ENCODE results near the gene TGFB2. TPM values are rescaled to one million over a fixed set of nuclear protein-coding genes. Genes with fewer than 3 reads are reported as not detected.

TGFB2 gene
- polyA plus RNA-seq, 1 experiment: 4.8 TPM

DNA sequence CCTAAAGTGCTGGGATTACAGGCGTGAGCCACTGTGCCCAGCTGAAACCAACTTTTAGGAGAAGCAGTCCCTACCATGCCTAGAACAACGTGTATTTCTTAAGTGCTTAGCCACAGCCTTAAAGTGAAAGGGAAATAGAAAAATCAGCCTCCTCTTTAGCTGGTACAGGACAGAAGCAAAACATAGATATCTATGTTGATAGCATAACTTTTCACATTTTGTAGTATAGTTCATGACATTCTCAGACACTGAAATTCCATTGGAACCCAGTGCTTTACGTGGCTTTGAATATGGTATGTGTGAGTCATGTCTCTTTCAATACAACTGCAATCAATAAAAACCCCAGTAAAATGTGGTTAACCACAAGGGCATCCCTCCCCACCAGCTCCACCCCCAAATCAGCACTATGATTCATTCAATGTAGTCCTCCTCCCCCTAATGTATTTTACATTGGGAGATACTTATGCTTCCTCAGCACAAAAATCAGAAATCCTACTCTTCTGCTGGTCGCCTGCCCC is 32.1 kb downstream of the TGFB2 start:
- TF ChIP-seq, protein P1, sequence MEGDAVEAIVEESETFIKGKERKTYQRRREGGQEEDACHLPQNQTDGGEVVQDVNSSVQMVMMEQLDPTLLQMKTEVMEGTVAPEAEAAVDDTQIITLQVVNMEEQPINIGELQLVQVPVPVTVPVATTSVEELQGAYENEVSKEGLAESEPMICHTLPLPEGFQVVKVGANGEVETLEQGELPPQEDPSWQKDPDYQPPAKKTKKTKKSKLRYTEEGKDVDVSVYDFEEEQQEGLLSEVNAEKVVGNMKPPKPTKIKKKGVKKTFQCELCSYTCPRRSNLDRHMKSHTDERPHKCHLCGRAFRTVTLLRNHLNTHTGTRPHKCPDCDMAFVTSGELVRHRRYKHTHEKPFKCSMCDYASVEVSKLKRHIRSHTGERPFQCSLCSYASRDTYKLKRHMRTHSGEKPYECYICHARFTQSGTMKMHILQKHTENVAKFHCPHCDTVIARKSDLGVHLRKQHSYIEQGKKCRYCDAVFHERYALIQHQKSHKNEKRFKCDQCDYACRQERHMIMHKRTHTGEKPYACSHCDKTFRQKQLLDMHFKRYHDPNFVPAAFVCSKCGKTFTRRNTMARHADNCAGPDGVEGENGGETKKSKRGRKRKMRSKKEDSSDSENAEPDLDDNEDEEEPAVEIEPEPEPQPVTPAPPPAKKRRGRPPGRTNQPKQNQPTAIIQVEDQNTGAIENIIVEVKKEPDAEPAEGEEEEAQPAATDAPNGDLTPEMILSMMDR (IDR thresholded peaks at IDR 0.05; ENCODE audit: insufficient read depth, low read depth, low read length): no peak
- H3K36me3 ChIP-seq (ENCODE audit: control insufficient read depth, insufficient read depth, low read length): no peaks in the 10 kb centered on the region
- CTCF ChIA-PET: interaction anchor here (0.5 to 1.8 kb wide), 9 partner anchors 15 to 547 kb away, joined by 3 to 4 read pairs (median 3); no protein-coding TSS in a partner anchor
- DNase-seq (ENCODE audit: low read depth): peak; percentile 94
- POLR2A ChIA-PET: interaction anchor here (0.8 kb wide), 1 partner anchor 102 kb away, joined by 3 read pairs; no protein-coding TSS in a partner anchor
- H3K27me3 ChIP-seq (ENCODE audit: control insufficient read depth, insufficient read depth, low read length): no peaks in the 10 kb centered on the region
- no peak overlapping the region for H3K4me3 ChIP-seq (ENCODE audit: low read depth, low read length)

DNA sequence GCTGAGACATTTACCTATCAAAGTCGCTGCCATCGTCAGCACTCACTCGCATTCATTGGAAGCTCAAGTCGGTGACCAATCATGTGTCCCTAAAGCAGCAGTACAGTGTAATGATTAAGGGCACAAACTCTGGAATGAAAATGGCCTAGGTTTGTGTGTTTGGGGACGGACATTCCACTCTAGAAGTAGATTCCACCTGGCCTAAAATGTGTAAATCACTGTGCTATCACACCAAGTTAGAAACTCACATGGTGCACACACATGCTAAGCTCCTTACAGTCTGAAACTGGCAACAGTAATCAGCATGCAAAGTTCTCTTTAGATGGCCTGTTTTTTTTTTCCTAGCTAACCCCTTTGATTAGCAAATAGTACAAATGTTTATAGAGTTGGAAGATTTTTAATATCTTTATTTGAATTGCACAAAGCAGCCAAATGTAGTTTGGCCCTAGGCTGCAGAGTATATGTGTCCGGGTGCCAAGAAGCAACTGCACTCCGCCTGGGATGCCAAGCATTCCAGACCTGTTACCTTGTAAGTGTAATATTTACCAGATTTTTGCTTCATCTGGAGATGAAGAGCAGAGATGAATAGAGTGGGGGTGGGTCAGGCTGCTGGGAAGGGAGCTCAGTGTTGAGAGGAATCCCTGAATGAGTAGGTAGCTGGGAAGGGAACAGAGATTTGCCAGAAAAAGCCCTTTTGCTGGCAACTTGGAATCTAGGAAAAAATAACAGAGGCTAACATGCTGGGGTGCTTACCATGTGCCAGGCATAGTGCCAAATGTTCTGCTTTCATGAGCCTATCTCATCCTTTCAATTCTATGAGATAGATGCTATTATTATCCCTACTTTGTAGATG is 35.2 kb downstream of the TGFB2 start:
- Histone ChIP-seq H3K27me3 (ENCODE audit: control insufficient read depth, insufficient read depth, low read length) (no peaks in the 10 kb centered on the region), H3K36me3 (ENCODE audit: control insufficient read depth, insufficient read depth, low read length) (no peaks in the 10 kb centered on the region), H3K4me3 (ENCODE audit: low read depth, low read length) (no peak overlapping the region)
- TF ChIP-seq, protein P1 (IDR thresholded peaks at IDR 0.05; ENCODE audit: insufficient read depth, low read depth, low read length): no peak
- peak; percentile 69 for DNase-seq (ENCODE audit: low read depth)
- ChIA-PET POLR2A (interaction anchor here (0.6 kb wide), 1 partner anchor 306 kb away, joined by 3 read pairs; no protein-coding TSS in a partner anchor), CTCF (interaction anchor here (0.9 kb wide), 1 partner anchor 14 kb away, joined by 3 read pairs; no protein-coding TSS in a partner anchor)

DNA sequence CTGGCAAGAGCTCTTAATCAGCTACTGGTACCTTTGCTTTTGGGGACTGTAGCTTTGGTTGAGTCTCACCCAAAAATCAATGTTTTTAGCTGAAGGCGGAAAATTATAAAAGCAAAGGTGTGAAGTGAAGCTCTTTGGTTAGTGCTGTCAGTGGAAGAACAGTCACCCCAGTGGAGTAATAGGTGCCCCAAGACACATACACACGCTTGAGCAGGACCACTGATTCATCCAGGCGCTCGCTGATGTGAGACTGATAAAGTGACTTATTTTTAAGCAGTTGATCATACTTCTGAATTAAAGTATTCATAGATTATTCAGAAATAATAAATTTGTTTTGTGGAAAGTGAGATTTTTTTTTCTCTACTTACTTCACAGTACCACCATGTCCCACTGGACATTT is 37.1 kb downstream of the TGFB2 start:
- CTCF ChIA-PET: no interaction called here
- no peak overlapping the region for H3K4me3 ChIP-seq (ENCODE audit: low read depth, low read length)

DNA sequence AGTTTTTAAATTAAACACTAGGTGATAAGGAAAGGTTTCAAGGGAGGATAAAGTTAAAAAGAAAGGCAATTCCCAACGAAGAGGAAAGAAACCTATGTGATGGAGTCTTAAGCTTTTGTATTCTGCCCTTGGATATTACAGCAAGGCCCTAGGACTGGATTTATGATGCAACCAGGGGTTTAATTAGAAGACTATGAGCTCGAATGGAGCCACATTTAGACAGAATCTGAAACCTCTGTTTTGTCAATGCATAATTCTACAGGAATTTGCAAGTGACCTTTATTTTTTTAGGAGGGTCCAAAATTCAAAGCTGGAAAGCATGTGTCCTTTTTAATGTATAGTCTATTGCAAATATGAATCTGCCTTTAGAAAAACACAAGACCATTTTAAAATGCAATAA is 37.9 kb downstream of the TGFB2 start:
- TF ChIP-seq, protein P1 (IDR thresholded peaks at IDR 0.05; ENCODE audit: insufficient read depth, low read depth, low read length): no peak
- no peaks in the 10 kb centered on the region for H3K36me3 ChIP-seq (ENCODE audit: control insufficient read depth, insufficient read depth, low read length)
- ChIA-PET CTCF (no interaction called here), POLR2A (no interaction called here)
- no peak for DNase-seq (ENCODE audit: low read depth)
- no peaks in the 10 kb centered on the region; the same call in 1 of the 2 replicates for H3K27me3 ChIP-seq (ENCODE audit: control insufficient read depth, insufficient read depth, low read length)
- no peak overlapping the region for H3K4me3 ChIP-seq (ENCODE audit: low read depth, low read length)

More for the DNA sequence above, 37.1 kb downstream of the TGFB2 start:
- Histone ChIP-seq H3K36me3 (ENCODE audit: control insufficient read depth, insufficient read depth, low read length) (no peaks in the 10 kb centered on the region), H3K27me3 (ENCODE audit: control insufficient read depth, insufficient read depth, low read length) (no peaks in the 10 kb centered on the region; the same call in 1 of the 2 replicates)
- no peak for DNase-seq (ENCODE audit: low read depth)
- POLR2A ChIA-PET: no interaction called here
- TF ChIP-seq, protein P1 (IDR thresholded peaks at IDR 0.05; ENCODE audit: insufficient read depth, low read depth, low read length): no peak

DNA sequence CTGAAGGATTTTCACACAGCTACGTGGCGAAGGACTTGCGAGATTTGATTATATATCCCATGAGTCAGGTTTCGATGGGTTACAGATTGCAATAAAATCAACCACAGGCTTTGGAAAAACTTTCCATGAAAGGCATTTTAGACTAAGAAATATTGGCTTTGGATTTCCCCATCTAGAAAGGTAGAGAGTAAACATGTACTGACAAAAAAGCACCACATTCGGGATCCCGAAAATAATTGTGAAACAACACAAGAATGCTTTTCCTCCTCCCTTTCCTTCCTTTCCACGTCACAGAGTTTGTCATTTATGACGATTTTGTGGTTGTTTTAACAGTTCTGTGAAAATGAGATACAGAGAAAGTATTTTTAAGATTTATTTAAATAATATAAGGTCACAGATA is 38.5 kb downstream of the TGFB2 start:
- DNase-seq (ENCODE audit: low read depth): no peak
- no peaks in the 10 kb centered on the region for H3K36me3 ChIP-seq (ENCODE audit: control insufficient read depth, insufficient read depth, low read length)
- TF ChIP-seq, protein P1 (IDR thresholded peaks at IDR 0.05; ENCODE audit: insufficient read depth, low read depth, low read length): no peak
- ChIA-PET POLR2A (no interaction called here), CTCF (no interaction called here)
- H3K27me3 ChIP-seq (ENCODE audit: control insufficient read depth, insufficient read depth, low read length): no peaks in the 10 kb centered on the region; the same call in 1 of the 2 replicates
- no peak overlapping the region for H3K4me3 ChIP-seq (ENCODE audit: low read depth, low read length)

Measured in BJ (cell line).